ENCODE data around the gene RRP9.

The RRP9 gene

DNA sequence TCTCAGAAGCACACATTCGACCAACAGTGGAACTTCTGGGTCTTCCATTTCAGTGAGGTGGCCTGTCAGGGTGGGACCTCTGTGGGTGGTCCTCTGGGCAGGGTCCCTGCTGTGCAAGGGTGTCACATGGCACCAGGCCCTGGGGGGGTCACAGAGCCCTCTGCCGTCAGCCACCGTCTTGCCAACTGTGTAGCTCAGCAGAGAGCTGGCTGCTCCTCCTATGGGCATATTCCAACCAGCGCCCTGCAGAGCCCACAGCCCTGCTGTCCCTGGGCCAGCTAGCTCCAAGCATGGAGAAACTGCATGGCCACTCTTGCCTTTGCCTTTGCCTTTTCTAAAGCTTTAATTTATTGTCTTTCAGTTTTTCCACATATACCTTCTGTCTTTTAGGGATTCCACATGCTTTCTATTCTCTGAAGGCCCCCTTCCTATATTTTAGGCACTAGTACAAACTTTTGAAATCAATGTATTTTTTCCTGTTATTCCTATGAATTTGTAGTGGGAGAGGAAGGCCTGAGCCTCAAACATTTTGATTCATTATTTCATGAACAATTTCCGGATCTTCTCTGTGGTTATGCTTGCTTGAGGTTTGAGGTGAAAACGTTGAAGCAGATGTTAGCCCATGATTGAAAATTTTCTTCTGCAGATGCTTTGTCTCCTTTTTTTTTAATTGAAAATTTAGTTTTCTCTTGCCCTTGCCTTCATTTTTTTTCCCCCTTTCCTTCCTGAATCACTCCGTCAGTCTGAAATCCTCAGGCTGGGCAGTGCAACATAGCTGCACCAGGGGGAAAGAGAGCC lies 50.3 kb downstream of the RRP9 start:
- FAIRE-seq (no peak), DNase-seq (ENCODE audit: insufficient read length, low spot score) (no peak)
- TF ChIP-seq SPI1 (IDR thresholded peaks at IDR 0.05; ENCODE audit: low read depth, low read length) (no peak), POLR2A (IDR thresholded peaks at IDR 0.05; ENCODE audit: low read depth, low read length) (no peak), PAX5 (IDR thresholded peaks at IDR 0.05; ENCODE audit: insufficient read depth, low read length, severe bottlenecking) (no peak), POU2F2 (IDR thresholded peaks at IDR 0.05; ENCODE audit: low read depth, low read length) (no peak), POLR2AphosphoS5 (IDR thresholded peaks at IDR 0.05; ENCODE audit: low read depth, low read length) (no peak), TAF1 (IDR thresholded peaks at IDR 0.05; ENCODE audit: low read depth, low read length) (no peak)

DNA sequence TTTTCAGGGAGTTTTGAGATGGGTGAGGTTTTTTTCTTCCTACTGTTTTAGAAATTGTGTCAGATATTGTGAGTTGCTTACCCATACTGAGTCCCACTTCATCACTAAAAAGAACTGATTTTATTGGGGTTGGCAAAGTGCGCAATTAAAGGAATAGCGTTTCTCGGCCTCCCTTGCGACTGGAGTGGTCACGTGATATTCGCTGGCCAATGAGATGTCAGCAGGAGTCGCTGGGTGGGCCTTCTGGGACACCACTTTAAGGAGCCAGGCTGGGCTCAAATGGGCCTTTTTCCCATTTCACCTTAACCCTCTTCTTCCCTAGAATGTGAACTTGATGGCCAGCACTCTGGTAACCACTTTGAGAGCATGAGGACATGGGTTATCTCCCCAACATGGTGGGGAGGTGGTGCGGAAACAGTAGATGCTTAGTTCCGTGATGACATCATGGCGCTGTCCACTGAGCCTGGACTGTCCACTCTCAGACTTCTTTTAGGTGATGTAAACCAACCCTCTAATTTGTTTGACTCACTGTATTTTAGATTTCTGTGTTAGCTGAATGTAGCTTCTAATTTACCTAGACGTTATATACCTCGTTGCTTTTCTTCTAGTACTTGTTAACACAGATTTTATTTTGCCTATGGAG lies 53.1 kb downstream of the RRP9 start:
- TF ChIP-seq PAX5 (IDR thresholded peaks at IDR 0.05; ENCODE audit: insufficient read depth, low read length, severe bottlenecking) (no peak), POLR2A (IDR thresholded peaks at IDR 0.05; ENCODE audit: low read depth, low read length) (no peak), POLR2AphosphoS5 (IDR thresholded peaks at IDR 0.05; ENCODE audit: low read depth, low read length) (no peak), SPI1 (IDR thresholded peaks at IDR 0.05; ENCODE audit: low read depth, low read length) (no peak), POU2F2 (IDR thresholded peaks at IDR 0.05; ENCODE audit: low read depth, low read length) (no peak), TAF1 (IDR thresholded peaks at IDR 0.05; ENCODE audit: low read depth, low read length) (no peak)
- no peak for FAIRE-seq
- no peak for DNase-seq (ENCODE audit: insufficient read length, low spot score)

DNA sequence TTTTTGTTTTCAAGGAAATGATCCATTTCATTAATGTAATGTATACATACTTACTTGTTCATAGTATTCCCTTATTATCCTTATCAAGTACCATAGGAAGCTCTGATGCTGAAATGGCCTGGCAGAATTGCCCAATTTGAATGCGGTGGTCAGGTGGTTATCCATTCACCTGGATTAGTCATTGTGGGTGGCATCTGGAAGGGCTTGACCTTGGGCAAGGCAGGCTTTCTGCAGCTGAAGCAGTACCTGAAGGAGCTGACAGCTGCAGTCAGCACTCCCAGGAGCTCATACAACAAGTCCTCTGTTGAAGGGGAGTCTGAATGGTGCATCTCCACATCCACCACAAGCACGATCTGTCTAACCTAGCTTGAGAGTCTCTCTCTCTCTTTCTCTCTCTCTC lies 54.1 kb downstream of the RRP9 start:
- TF ChIP-seq TAF1 (IDR thresholded peaks at IDR 0.05; ENCODE audit: low read depth, low read length) (no peak), SPI1 (IDR thresholded peaks at IDR 0.05; ENCODE audit: low read depth, low read length) (no peak), PAX5 (IDR thresholded peaks at IDR 0.05; ENCODE audit: insufficient read depth, low read length, severe bottlenecking) (no peak), POLR2A (IDR thresholded peaks at IDR 0.05; ENCODE audit: low read depth, low read length) (no peak), POU2F2 (IDR thresholded peaks at IDR 0.05; ENCODE audit: low read depth, low read length) (no peak), POLR2AphosphoS5 (IDR thresholded peaks at IDR 0.05; ENCODE audit: low read depth, low read length) (no peak)
- no peak for DNase-seq (ENCODE audit: insufficient read length, low spot score)
- no peak for FAIRE-seq

DNA sequence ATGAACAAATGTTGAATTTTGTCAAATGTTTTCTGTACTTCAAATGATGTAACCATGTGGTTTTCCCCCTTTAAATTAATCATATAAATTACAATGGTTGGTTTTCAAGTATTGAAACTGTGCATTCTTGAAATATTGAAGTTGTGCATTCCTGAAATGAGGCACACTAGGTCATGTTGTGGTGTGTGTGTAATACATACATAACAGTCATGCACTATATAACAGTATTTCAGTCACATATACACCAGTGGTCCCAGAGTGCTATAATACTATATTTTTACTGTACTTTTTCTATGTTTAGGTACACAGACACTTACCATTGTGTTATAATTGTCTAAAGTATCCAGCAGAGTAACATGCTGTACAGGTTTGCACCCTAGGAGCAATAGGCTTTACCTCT lies 55.3 kb downstream of the RRP9 start:
- no peak for TF ChIP-seq POLR2AphosphoS5 (IDR thresholded peaks at IDR 0.05; ENCODE audit: low read depth, low read length)
- no peak for TF ChIP-seq PAX5 (IDR thresholded peaks at IDR 0.05; ENCODE audit: insufficient read depth, low read length, severe bottlenecking)
- TF ChIP-seq POU2F2 (IDR thresholded peaks at IDR 0.05; ENCODE audit: low read depth, low read length), result no peak
- no peak for TF ChIP-seq SPI1 (IDR thresholded peaks at IDR 0.05; ENCODE audit: low read depth, low read length)
- TF ChIP-seq POLR2A (IDR thresholded peaks at IDR 0.05; ENCODE audit: low read depth, low read length), result no peak
- no peak for TF ChIP-seq TAF1 (IDR thresholded peaks at IDR 0.05; ENCODE audit: low read depth, low read length)
- DNase-seq (ENCODE audit: insufficient read length, low spot score) (no peak), FAIRE-seq (no peak)
